ENCODE results near the gene DHPS. TPM values are rescaled to one million over a fixed set of nuclear protein-coding genes. Genes with fewer than 3 reads are reported as not detected.

Gene DHPS
- total RNA-seq, 4 donors from 2014 or later = 77.3 to 122 (median 92.1) TPM

DNA sequence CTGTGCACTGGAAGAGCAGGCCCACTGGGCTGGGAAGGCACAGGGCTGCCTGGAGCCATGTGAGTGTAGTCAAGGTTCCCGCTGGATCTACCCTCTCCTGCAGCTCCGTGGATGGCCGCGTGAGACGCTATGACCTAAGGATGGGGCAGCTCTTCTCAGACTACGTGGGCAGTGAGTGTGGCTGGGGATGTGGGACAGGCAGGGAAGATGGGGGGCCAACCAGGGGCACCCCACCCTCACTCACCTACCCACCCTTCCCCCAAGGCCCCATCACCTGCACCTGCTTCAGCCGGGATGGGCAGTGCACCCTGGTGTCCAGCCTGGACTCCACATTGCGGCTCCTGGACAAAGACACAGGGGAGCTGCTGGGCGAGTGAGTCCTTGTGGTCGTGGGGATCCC, 8.9 kb downstream of the DHPS start:
- Histone ChIP-seq H3K4me3 (no peak overlapping the region), H3K4me1 (peaks cover 0 to 46% (median 20%) of the 10 kb centered on the region in 3 donors), H3K9me3 (no peaks in the 10 kb centered on the region), H3K27me3 (no peaks in the 10 kb centered on the region), H3K36me3 (peaks cover 0 to 64% of the 10 kb centered on the region in 2 donors), H3K27ac (no peak overlapping the region)
- ATAC-seq = no peak
- WGBS, 2 donors (ENCODE audit: low coverage in 1 of 2) = 80% methylated on average over 1 of the region's 10 CpGs; no CpG with 5 or more reads in 1 of the 2 donors
- TF ChIP-seq POLR2AphosphoS5 (IDR thresholded peaks at IDR 0.05) (no peak), POLR2A (IDR thresholded peaks at IDR 0.05) (no peak), EP300 (IDR thresholded peaks at IDR 0.05) (no peak)
- TF ChIP-seq, protein P1, sequence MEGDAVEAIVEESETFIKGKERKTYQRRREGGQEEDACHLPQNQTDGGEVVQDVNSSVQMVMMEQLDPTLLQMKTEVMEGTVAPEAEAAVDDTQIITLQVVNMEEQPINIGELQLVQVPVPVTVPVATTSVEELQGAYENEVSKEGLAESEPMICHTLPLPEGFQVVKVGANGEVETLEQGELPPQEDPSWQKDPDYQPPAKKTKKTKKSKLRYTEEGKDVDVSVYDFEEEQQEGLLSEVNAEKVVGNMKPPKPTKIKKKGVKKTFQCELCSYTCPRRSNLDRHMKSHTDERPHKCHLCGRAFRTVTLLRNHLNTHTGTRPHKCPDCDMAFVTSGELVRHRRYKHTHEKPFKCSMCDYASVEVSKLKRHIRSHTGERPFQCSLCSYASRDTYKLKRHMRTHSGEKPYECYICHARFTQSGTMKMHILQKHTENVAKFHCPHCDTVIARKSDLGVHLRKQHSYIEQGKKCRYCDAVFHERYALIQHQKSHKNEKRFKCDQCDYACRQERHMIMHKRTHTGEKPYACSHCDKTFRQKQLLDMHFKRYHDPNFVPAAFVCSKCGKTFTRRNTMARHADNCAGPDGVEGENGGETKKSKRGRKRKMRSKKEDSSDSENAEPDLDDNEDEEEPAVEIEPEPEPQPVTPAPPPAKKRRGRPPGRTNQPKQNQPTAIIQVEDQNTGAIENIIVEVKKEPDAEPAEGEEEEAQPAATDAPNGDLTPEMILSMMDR (IDR thresholded peaks at IDR 0.05) = no peak

DNA sequence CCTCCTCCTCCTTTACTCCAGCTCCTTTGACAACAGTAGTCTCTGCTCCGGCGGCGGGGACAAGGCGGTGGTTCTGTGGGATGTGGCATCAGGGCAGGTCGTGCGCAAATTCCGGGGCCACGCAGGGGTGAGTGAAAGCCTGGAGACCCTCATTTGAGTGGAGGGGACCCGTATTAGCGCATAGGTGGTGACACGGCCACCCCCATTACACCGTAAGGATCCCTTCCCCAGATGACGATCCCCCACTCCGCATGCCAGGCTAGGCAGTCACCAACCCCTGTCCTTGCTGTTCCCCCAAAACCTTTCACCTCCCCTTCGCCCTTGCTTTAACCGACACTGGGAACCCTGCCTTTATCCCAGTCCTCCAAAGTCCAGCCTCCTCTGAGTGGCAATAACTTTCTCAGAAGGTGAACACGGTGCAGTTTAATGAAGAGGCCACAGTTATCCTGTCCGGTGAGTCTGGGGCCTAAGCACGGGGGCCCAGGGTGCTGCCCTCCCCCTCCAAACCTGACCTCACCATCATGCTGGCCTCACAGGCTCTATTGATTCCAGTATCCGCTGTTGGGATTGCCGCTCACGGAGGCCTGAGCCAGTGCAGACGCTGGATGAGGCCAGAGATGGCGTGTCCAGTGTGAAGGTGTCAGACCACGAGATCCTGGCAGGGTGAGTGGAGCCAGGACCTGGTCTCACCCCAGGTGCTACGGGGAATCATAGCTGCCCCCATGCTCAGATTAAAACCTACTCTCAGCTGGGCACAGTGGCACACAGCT, 11.3 kb downstream of the DHPS start:
- no peak for ATAC-seq
- Histone ChIP-seq H3K9me3 (no peaks in the 10 kb centered on the region), H3K27ac (peak overlapping the region; percentile 85 to 98 (median 94)), H3K4me3 (peak overlapping the region; percentile 83 to 85), H3K4me1 (peaks cover 0 to 55% (median 35%) of the 10 kb centered on the region in 3 donors), H3K27me3 (no peaks in the 10 kb centered on the region), H3K36me3 (peaks cover 0 to 42% of the 10 kb centered on the region in 2 donors)
- 25 to 53% methylated on average over 3 to 4 of the region's 26 CpGs for WGBS, 2 donors (ENCODE audit: low coverage in 1 of 2)
- TF ChIP-seq, protein P1 (IDR thresholded peaks at IDR 0.05) = no peak
- TF ChIP-seq POLR2A (IDR thresholded peaks at IDR 0.05) = no peak
- TF ChIP-seq EP300 (IDR thresholded peaks at IDR 0.05) = no peak
- no peak for TF ChIP-seq POLR2AphosphoS5 (IDR thresholded peaks at IDR 0.05)

DNA sequence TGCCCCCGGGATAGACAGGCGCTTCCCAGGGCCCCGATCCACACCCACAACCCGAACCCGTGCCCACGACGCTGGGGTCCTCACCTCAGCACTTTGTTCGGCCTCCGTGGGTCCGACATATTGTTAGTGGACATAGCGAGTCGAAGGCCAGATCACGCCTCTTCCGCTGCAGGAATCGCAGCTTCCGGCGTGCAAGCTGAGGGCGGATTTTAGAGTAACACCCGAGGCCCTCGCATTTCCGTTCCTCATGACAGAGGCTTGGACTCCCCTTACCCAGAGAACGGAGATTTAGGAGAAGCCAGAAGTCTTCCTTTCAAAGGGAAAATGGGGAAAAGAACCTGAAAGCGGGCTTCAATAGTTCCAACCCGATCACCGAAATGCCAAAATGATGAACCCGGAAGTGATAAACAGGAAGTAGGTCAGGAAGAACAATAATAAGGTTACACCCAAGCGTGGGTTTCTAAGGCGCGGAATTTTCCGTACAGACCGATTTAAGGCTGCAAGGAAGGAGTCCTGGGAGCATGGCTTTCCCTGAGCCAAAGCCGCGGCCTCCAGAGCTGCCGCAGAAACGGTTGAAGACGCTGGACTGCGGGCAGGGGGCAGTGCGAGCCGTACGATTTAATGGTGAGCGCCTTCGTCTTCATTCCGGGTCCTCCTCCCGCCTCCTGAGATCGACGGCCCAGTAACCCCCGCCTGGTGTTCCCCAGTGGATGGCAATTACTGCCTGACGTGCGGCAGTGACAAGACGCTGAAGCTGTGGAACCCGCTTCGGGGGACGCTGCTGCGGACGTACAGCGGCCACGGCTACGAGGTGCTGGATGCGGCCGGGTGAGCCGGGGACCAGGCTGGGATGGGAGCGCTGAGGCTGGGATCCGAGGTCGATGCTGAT, 12.2 kb downstream of the DHPS start:
- peak; percentile 61 for ATAC-seq
- Histone ChIP-seq H3K4me3 (peak overlapping the region; percentile 83 to 85), H3K27me3 (no peaks in the 10 kb centered on the region), H3K4me1 (peaks cover 0 to 64% (median 35%) of the 10 kb centered on the region in 3 donors), H3K36me3 (peaks cover 0 to 41% of the 10 kb centered on the region in 2 donors), H3K9me3 (no peaks in the 10 kb centered on the region), H3K27ac (peak overlapping the region; percentile 85 to 98 (median 94))
- TF ChIP-seq EP300 (IDR thresholded peaks at IDR 0.05) = no peak
- peak; percentile 11 to 13 for TF ChIP-seq POLR2A (IDR thresholded peaks at IDR 0.05)
- TF ChIP-seq, protein P1 (IDR thresholded peaks at IDR 0.05) = peak in 1 of 4 experiments; percentile 29
- TF ChIP-seq POLR2AphosphoS5 (IDR thresholded peaks at IDR 0.05) = peak; percentile 62
- WGBS, 2 donors (ENCODE audit: low coverage in 1 of 2) = 0 to 1% methylated on average over 15 to 19 of the region's 64 CpGs

DNA sequence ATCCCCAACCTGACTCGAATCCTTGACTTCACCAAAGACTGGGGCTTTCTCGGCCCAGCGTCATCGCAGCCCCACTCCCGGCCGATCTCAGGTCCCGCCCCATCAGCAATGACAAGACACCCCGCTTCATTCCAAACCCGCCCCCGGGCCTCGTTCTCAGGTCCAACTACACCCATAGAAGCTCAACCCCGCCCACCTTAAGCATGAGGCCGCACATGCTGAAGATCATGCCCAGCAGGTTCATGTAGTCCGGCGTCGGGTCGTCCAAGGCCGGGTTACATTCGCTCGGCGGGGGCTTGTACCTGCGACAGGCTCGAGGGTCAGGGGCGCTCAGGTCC, 12.8 kb downstream of the DHPS start:
- Histone ChIP-seq H3K27ac (peak overlapping the region; percentile 85 to 98 (median 94)), H3K4me1 (peaks cover 0 to 69% (median 35%) of the 10 kb centered on the region in 3 donors), H3K36me3 (peaks cover 0 to 41% of the 10 kb centered on the region in 2 donors), H3K9me3 (no peaks in the 10 kb centered on the region), H3K27me3 (no peaks in the 10 kb centered on the region), H3K4me3 (peak overlapping the region; percentile 83 to 85)
- TF ChIP-seq EP300 (IDR thresholded peaks at IDR 0.05) (no peak), POLR2AphosphoS5 (IDR thresholded peaks at IDR 0.05) (no peak), POLR2A (IDR thresholded peaks at IDR 0.05) (peak in 1 of 2 donors; percentile 3)
- ATAC-seq = peak; percentile 35
- 1% methylated on average over 16 of the region's 24 CpGs; no CpG with 5 or more reads in 1 of the 2 donors for WGBS, 2 donors (ENCODE audit: low coverage in 1 of 2)

DNA sequence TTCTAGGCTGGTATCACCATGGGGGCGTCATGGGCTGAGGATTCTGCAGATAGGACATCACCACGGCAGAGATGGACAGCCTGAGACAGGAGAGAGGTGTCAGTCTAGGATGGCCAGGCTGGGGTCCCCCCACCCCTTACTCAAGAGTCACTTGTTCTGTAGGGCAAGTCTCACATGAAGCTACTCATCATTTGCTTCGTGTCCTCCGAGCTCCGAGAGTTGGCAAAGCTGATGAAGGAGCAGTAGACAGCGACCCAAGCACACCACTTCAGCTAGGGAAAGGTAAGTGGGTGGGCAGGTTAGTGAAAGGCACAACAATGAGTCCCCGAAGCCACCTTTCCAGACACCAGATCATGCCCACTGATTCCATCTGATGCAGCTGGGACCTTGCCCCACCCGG, 13.3 kb downstream of the DHPS start:
- Histone ChIP-seq H3K4me3 (peak overlapping the region; percentile 83 to 85), H3K4me1 (peaks cover 0 to 69% (median 35%) of the 10 kb centered on the region in 3 donors), H3K36me3 (peaks cover 0 to 41% of the 10 kb centered on the region in 2 donors), H3K27me3 (no peaks in the 10 kb centered on the region), H3K9me3 (no peaks in the 10 kb centered on the region), H3K27ac (peak overlapping the region in 3 of 4 donors; percentile 92 to 98 (median 95))
- 67% methylated on average over 5 of the region's 8 CpGs; no CpG with 5 or more reads in 1 of the 2 donors for WGBS, 2 donors (ENCODE audit: low coverage in 1 of 2)
- no peak for ATAC-seq
- TF ChIP-seq, protein P1 (IDR thresholded peaks at IDR 0.05) = no peak
- no peak for TF ChIP-seq EP300 (IDR thresholded peaks at IDR 0.05)
- TF ChIP-seq POLR2A (IDR thresholded peaks at IDR 0.05) = no peak
- TF ChIP-seq POLR2AphosphoS5 (IDR thresholded peaks at IDR 0.05) = no peak

All from gastroesophageal sphincter (tissue), 4 donors.